ENCODE results near the gene PTPRM.

The PTPRM gene

DNA sequence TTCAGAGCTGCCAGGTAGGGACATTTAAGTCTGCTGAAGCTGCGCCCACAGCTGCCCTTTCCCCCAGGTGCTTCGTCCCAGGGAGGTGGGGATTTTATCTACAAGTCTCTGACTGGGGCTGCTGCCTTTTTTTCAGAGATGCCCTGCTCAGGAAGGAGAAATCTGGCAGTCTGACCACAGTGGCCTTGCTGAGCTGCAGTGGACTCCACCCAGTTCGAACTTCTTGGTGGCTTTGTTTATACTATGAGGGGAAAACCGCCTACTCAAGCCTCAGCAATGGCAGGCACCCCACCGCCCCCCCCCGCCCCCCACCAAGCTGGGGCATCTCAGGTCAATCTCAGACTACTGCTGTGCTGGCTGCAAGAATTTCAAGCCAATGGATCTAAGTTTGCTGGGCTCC, 584.1 kb downstream of the PTPRM start:
- TF ChIP-seq, protein P1, sequence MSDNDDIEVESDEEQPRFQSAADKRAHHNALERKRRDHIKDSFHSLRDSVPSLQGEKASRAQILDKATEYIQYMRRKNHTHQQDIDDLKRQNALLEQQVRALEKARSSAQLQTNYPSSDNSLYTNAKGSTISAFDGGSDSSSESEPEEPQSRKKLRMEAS (IDR thresholded peaks at IDR 0.05; ENCODE audit: low read depth, low read length): no peak
- TF ChIP-seq, protein P2, sequence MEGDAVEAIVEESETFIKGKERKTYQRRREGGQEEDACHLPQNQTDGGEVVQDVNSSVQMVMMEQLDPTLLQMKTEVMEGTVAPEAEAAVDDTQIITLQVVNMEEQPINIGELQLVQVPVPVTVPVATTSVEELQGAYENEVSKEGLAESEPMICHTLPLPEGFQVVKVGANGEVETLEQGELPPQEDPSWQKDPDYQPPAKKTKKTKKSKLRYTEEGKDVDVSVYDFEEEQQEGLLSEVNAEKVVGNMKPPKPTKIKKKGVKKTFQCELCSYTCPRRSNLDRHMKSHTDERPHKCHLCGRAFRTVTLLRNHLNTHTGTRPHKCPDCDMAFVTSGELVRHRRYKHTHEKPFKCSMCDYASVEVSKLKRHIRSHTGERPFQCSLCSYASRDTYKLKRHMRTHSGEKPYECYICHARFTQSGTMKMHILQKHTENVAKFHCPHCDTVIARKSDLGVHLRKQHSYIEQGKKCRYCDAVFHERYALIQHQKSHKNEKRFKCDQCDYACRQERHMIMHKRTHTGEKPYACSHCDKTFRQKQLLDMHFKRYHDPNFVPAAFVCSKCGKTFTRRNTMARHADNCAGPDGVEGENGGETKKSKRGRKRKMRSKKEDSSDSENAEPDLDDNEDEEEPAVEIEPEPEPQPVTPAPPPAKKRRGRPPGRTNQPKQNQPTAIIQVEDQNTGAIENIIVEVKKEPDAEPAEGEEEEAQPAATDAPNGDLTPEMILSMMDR (IDR thresholded peaks at IDR 0.05; ENCODE audit: low read depth, low read length): no peak
- DNase-seq (ENCODE audit: low read depth): no peak
- no peak overlapping the region for H3K4me3 ChIP-seq (ENCODE audit: low read depth, low read length)

DNA sequence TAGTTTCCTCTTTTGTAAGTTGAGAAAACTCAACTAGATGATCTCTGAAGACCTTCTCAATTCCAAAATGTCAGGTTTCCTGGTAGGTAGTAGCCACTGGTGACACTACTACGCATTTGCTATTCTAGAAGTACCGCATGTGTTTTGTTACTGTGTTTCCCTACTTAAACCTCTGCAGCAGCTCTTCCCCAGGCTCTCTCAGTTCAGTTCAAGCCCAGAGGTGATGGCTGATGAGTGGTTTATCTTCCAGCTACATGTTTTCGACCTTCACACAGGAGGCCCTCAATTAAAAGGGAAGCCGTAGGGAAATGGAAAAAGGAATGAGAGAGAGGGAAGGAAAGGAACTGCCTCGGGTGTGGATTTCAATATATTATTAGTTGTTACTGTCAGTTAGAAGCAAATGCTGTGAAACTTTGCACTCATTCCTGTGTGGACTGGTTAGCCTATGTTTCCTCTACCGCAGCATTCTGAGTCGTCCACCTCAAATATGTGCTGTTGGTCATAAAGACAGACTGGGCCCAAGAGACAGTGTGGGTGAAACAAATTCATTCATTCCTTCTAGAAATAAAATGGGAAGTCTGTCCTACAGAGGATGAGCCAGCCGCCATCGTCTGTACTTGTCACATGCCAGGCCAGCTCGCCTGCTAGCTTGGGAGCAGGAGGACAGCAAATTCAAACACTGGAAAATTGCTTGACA, 586.9 kb downstream of the PTPRM start:
- no peak for DNase-seq (ENCODE audit: low read depth)
- no peak overlapping the region for H3K4me3 ChIP-seq (ENCODE audit: low read depth, low read length)

DNA sequence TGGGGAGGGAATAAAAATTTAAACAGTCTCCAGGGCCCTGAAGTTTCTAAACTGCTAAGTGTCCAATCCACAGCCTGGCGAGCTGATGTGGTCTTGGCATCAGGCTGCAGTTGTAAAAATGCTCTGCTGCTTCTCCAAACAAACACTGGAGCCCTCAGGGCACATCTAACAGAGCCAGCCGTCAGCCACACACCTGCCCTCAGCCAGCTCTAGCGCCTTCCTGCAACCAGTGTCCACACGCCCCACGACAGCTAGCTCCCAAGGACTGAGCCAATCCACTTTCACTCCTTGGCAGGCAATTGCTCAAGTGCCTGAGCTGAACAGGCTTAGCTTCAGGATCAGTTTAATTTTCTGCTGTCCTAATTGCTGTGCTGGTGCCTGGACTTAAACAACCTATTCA, 595.7 kb downstream of the PTPRM start:
- no peak for DNase-seq (ENCODE audit: low read depth)
- no peak overlapping the region for H3K4me3 ChIP-seq (ENCODE audit: low read depth, low read length)
- TF ChIP-seq POLR2A (IDR thresholded peaks at IDR 0.05; ENCODE audit: extremely low read depth, insufficient read length): no peak
- TF ChIP-seq, protein P2 (IDR thresholded peaks at IDR 0.05; ENCODE audit: low read depth, low read length): no peak
- TF ChIP-seq, protein P1 (IDR thresholded peaks at IDR 0.05; ENCODE audit: low read depth, low read length): no peak
- no peak for TF ChIP-seq MYC (IDR thresholded peaks at IDR 0.05; ENCODE audit: low read depth, low read length)

More for the DNA sequence above, 586.9 kb downstream of the PTPRM start:
- TF ChIP-seq MYC (IDR thresholded peaks at IDR 0.05; ENCODE audit: low read depth, low read length) (no peak), POLR2A (IDR thresholded peaks at IDR 0.05; ENCODE audit: extremely low read depth, insufficient read length) (no peak)
- TF ChIP-seq, protein P2 (IDR thresholded peaks at IDR 0.05; ENCODE audit: low read depth, low read length): no peak
- TF ChIP-seq, protein P1 (IDR thresholded peaks at IDR 0.05; ENCODE audit: low read depth, low read length): no peak

DNA sequence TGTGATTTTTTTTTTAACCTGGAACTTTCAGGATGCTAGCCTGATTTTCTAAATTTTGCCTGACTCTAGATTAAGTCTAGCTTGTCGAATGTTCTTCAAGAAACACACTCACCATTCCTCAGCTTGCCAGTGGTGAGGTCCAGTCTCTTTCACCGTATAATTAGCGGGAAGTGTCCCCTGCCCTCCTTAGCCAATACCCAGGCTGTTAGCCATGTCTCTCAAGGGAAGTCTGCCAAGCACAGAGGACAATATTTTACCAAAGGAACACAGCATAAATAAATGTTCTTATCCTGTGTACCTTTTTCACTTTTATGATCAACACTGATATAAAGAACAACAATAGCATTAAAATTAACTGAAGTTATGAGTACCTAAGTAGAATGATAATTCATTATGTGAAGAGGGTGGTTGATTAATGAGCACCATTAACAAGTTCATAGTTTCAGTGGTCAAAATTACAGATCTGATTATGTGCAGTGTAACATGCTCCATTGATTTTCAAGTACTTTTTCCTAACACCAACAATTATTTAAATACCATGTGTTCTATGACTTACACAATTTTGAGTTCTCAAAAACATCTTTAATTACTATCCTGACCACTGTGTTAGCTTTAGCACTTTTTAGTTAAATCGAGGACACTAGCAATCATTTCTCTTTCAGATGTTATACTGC, 596.3 kb downstream of the PTPRM start:
- DNase-seq (ENCODE audit: low read depth): no peak
- no peak for TF ChIP-seq MYC (IDR thresholded peaks at IDR 0.05; ENCODE audit: low read depth, low read length)
- TF ChIP-seq POLR2A (IDR thresholded peaks at IDR 0.05; ENCODE audit: extremely low read depth, insufficient read length): no peak
- TF ChIP-seq, protein P1 (IDR thresholded peaks at IDR 0.05; ENCODE audit: low read depth, low read length): no peak
- TF ChIP-seq, protein P2 (IDR thresholded peaks at IDR 0.05; ENCODE audit: low read depth, low read length): no peak
- no peak overlapping the region for H3K4me3 ChIP-seq (ENCODE audit: low read depth, low read length)

DNA sequence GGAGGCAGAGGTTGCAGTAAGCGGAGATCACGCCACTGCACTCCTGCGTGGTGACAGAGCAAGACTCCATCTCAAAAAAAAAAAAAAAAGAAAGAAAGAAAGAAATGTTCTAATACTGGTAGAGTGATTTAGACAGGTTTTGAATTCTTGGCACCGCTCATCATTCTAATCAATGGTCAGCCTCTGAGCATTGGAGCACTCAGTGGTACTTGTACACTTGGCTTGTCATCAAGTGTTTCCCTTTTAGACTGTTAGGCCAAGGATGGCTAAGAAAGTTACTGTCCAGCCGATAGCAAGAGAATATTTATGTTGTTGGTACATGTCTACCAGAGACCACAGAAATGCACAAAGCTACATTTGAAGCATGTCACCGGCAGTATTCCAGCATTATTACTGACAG, 598.0 kb downstream of the PTPRM start:
- TF ChIP-seq POLR2A (IDR thresholded peaks at IDR 0.05; ENCODE audit: extremely low read depth, insufficient read length) (no peak), MYC (IDR thresholded peaks at IDR 0.05; ENCODE audit: low read depth, low read length) (no peak)
- TF ChIP-seq, protein P2 (IDR thresholded peaks at IDR 0.05; ENCODE audit: low read depth, low read length): no peak
- TF ChIP-seq, protein P1 (IDR thresholded peaks at IDR 0.05; ENCODE audit: low read depth, low read length): no peak
- no peak for DNase-seq (ENCODE audit: low read depth)
- H3K4me3 ChIP-seq (ENCODE audit: low read depth, low read length): no peak overlapping the region
